ENCODE data around the gene MEIS2.

The MEIS2 gene

DNA sequence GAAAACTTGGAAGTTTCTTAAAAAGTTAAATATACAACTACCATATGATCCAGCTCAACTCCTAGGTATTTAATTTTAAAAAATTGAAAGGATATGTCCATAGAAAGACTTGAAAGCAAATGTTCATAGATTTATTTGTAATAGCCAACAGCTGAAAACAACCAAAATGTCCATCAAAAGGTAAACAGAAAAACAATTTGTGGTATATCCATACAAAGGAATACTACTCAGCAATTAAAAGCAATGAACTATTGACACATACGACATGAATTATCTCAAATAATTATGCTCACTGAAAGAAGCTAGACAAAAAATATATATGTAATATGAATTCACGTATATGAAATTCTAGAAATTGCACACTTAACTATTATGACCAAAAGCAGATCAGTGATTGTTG, 249.5 kb downstream of the MEIS2 start:
- Histone ChIP-seq H3K4me1 (ENCODE audit: low read length) (no peaks in the 10 kb centered on the region), H3K79me2 (ENCODE audit: low read length) (no peaks in the 10 kb centered on the region), H3K9me3 (ENCODE audit: insufficient read depth, low read length) (no peaks in the 10 kb centered on the region), H3K4me3 (ENCODE audit: low read length) (no peak overlapping the region), H3K36me3 (replicated peaks; ENCODE audit: low read depth, low read length) (no peaks in the 10 kb centered on the region), H3K4me2 (ENCODE audit: low read length) (no peak overlapping the region), H3K27me3 (ENCODE audit: low read depth, low read length) (no peaks in the 10 kb centered on the region), H4K20me1 (ENCODE audit: insufficient read depth, low read length) (no peaks in the 10 kb centered on the region), H2AFZ (ENCODE audit: low read depth, low read length) (no peak overlapping the region), H3K27ac (ENCODE audit: low read length) (no peak overlapping the region), H3K9ac (ENCODE audit: low read length) (no peak overlapping the region)
- TF ChIP-seq EZH2phosphoT487 (IDR thresholded peaks at IDR 0.05; ENCODE audit: low read depth) (no peak), CTCF (IDR thresholded peaks at IDR 0.05; ENCODE audit: low read depth, low read length) (no peak)

GRCh38 chr15:36845270-36845669, 255.1 kb downstream of the MEIS2 start:
- Histone ChIP-seq H3K4me2 (ENCODE audit: low read length) (no peak overlapping the region), H3K36me3 (replicated peaks; ENCODE audit: low read depth, low read length) (no peaks in the 10 kb centered on the region), H3K4me1 (ENCODE audit: low read length) (no peaks in the 10 kb centered on the region), H3K4me3 (ENCODE audit: low read length) (no peak overlapping the region), H3K79me2 (ENCODE audit: low read length) (no peaks in the 10 kb centered on the region), H2AFZ (ENCODE audit: low read depth, low read length) (no peak overlapping the region), H3K27ac (ENCODE audit: low read length) (no peak overlapping the region), H3K9me3 (ENCODE audit: insufficient read depth, low read length) (no peaks in the 10 kb centered on the region), H3K9ac (ENCODE audit: low read length) (no peak overlapping the region), H4K20me1 (ENCODE audit: insufficient read depth, low read length) (no peaks in the 10 kb centered on the region), H3K27me3 (ENCODE audit: low read depth, low read length) (peaks cover 20% of the 10 kb centered on the region)
- TF ChIP-seq CTCF (IDR thresholded peaks at IDR 0.05; ENCODE audit: low read depth, low read length) (no peak), EZH2phosphoT487 (IDR thresholded peaks at IDR 0.05; ENCODE audit: low read depth) (no peak)

- H3K27ac ChIP-seq (ENCODE audit: low read length): no peak overlapping the region
- H3K36me3 ChIP-seq (replicated peaks; ENCODE audit: low read depth, low read length): no peaks in the 10 kb centered on the region
- no peaks in the 10 kb centered on the region for H4K20me1 ChIP-seq (ENCODE audit: insufficient read depth, low read length)
- no peaks in the 10 kb centered on the region for H3K9me3 ChIP-seq (ENCODE audit: insufficient read depth, low read length)
- H3K4me1 ChIP-seq (ENCODE audit: low read length): no peaks in the 10 kb centered on the region
- H3K4me3 ChIP-seq (ENCODE audit: low read length): no peak overlapping the region
- H3K4me2 ChIP-seq (ENCODE audit: low read length): no peak overlapping the region
- H3K27me3 ChIP-seq (ENCODE audit: low read depth, low read length): peaks cover 20% of the 10 kb centered on the region
- H3K9ac ChIP-seq (ENCODE audit: low read length): no peak overlapping the region
- TF ChIP-seq EZH2phosphoT487 (IDR thresholded peaks at IDR 0.05; ENCODE audit: low read depth) (no peak), CTCF (IDR thresholded peaks at IDR 0.05; ENCODE audit: low read depth, low read length) (no peak)
- no peaks in the 10 kb centered on the region for H3K79me2 ChIP-seq (ENCODE audit: low read length)
- no peak overlapping the region for H2AFZ ChIP-seq (ENCODE audit: low read depth, low read length)
Observed at GRCh38 chr15:36844534-36844998, 255.8 kb downstream of the MEIS2 start.

DNA sequence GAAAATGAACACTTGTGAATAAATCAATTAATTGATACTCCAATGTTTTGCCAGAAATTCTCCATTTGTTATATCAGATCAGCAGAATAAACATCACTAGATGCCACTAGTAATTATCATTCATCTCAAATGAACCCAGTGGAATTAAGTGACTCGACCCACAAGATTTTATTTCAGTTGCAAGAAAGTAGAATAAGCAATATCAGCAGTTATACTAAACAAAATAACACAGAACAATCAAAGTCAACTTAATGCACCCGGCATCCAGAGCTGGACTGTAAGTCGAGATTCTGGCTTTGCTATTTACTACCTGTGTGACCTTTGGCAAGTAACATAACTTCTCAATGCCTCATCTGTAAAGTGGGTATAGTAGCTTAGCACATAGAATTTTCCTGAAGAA, 256.5 kb downstream of the MEIS2 start:
- no peaks in the 10 kb centered on the region for H3K4me1 ChIP-seq (ENCODE audit: low read length)
- H4K20me1 ChIP-seq (ENCODE audit: insufficient read depth, low read length): no peaks in the 10 kb centered on the region
- peaks cover 20% of the 10 kb centered on the region for H3K27me3 ChIP-seq (ENCODE audit: low read depth, low read length)
- H2AFZ ChIP-seq (ENCODE audit: low read depth, low read length): no peak overlapping the region
- no peak overlapping the region for H3K4me2 ChIP-seq (ENCODE audit: low read length)
- H3K4me3 ChIP-seq (ENCODE audit: low read length): no peak overlapping the region
- no peaks in the 10 kb centered on the region for H3K79me2 ChIP-seq (ENCODE audit: low read length)
- no peak overlapping the region for H3K9ac ChIP-seq (ENCODE audit: low read length)
- no peaks in the 10 kb centered on the region for H3K9me3 ChIP-seq (ENCODE audit: insufficient read depth, low read length)
- no peak overlapping the region for H3K27ac ChIP-seq (ENCODE audit: low read length)
- TF ChIP-seq EZH2phosphoT487 (IDR thresholded peaks at IDR 0.05; ENCODE audit: low read depth): no peak
- H3K36me3 ChIP-seq (replicated peaks; ENCODE audit: low read depth, low read length): no peaks in the 10 kb centered on the region

- Histone ChIP-seq H2AFZ (ENCODE audit: low read depth, low read length) (no peak overlapping the region), H3K9me3 (ENCODE audit: insufficient read depth, low read length) (no peaks in the 10 kb centered on the region), H3K36me3 (replicated peaks; ENCODE audit: low read depth, low read length) (no peaks in the 10 kb centered on the region), H3K4me2 (ENCODE audit: low read length) (no peak overlapping the region), H3K27me3 (ENCODE audit: low read depth, low read length) (peaks cover 20% of the 10 kb centered on the region), H4K20me1 (ENCODE audit: insufficient read depth, low read length) (no peaks in the 10 kb centered on the region), H3K4me3 (ENCODE audit: low read length) (no peak overlapping the region), H3K27ac (ENCODE audit: low read length) (no peak overlapping the region), H3K79me2 (ENCODE audit: low read length) (no peaks in the 10 kb centered on the region), H3K4me1 (ENCODE audit: low read length) (no peaks in the 10 kb centered on the region), H3K9ac (ENCODE audit: low read length) (no peak overlapping the region)
- TF ChIP-seq EZH2phosphoT487 (IDR thresholded peaks at IDR 0.05; ENCODE audit: low read depth) (no peak), CTCF (IDR thresholded peaks at IDR 0.05; ENCODE audit: low read depth, low read length) (no peak)
Observed at GRCh38 chr15:36841193-36841592, 259.2 kb downstream of the MEIS2 start.

Data from OCI-LY3 (cell line).